Parathyroid adenoma (tissue), 2 donors: Measurements from ENCODE around the gene PNCK.

Experiments
- H2AFZ ChIP-seq: fragments of 300-600 bp; sonication (generic); one replicate; pipeline ENCODE4 v1.7.0; 2017; ENCODE audit warnings: antibody characterized with exemption, mild to moderate bottlenecking
- H3K27ac ChIP-seq: fragments of 300-600 bp; sonication (generic); one replicate; pipeline ENCODE4 v1.7.0; 2017
- H3K27me3 ChIP-seq: fragments of 300-600 bp; sonication (generic); one replicate; pipeline ENCODE4 v1.7.0; 2017; ENCODE audit warnings: low read length; ENCODE audit not compliant: control insufficient read depth, insufficient read depth
- H3K36me3 ChIP-seq: fragments of 300-600 bp; sonication (generic); one replicate; pipeline ENCODE4 v1.7.0; 2017; ENCODE audit warnings: low read length; ENCODE audit not compliant: control insufficient read depth, insufficient read depth
- H3K4me1 ChIP-seq: fragments of 300-600 bp; sonication (generic); one replicate; pipeline ENCODE4 v1.7.0; 2017; ENCODE audit warnings: control low read depth
- H3K4me2 ChIP-seq: fragments of 300-600 bp; sonication (generic); one replicate; pipeline ENCODE4 v1.7.0; 2017; ENCODE audit warnings: low read length
- H3K4me3 ChIP-seq: fragments of 300-600 bp; sonication (generic); one replicate; pipeline ENCODE4 v1.7.0; 2017; ENCODE audit warnings: low read depth, low read length
- H3K79me2 ChIP-seq: fragments of 300-600 bp; sonication (generic); one replicate; pipeline ENCODE4 v1.7.0; 2017; ENCODE audit warnings: control low read depth
- H3K9ac ChIP-seq: fragments of 300-600 bp; sonication (generic); one replicate; pipeline ENCODE4 v1.7.0; 2017; ENCODE audit warnings: mild to moderate bottlenecking
- H3K9me3 ChIP-seq: fragments of 300-600 bp; sonication (generic); one replicate; pipeline ENCODE4 v1.7.0; 2017; ENCODE audit warnings: low read length; ENCODE audit not compliant: control insufficient read depth
- CTCF ChIP-seq: fragments of 300-600 bp; sonication (generic); IDR thresholded peaks from one replicate; pipeline ENCODE4 v1.7.0; 2017; ENCODE audit warnings: antibody characterized with exemption, mild to moderate bottlenecking
- donor health status: primary hyperparathyroidism.

Gene PNCK

GRCh38 chrX:153717445-153717844 lies 43.8 kb upstream of the PNCK start:
- no peaks in the 10 kb centered on the region for H3K27me3 ChIP-seq
- peaks cover 11% of the 10 kb centered on the region for H3K79me2 ChIP-seq
- no peak overlapping the region for H3K9ac ChIP-seq
- H2AFZ ChIP-seq: no peak overlapping the region
- no peak for TF ChIP-seq CTCF
- no peak overlapping the region for H3K4me3 ChIP-seq
- no peaks in the 10 kb centered on the region for H3K9me3 ChIP-seq
- H3K36me3 ChIP-seq: no peaks in the 10 kb centered on the region
- H3K27ac ChIP-seq: no peak overlapping the region
- H3K4me1 ChIP-seq: no peaks in the 10 kb centered on the region
- H3K4me2 ChIP-seq: no peak overlapping the region

- Histone ChIP-seq H3K79me2 (no peaks in the 10 kb centered on the region), H3K9me3 (no peaks in the 10 kb centered on the region), H3K4me2 (no peak overlapping the region), H2AFZ (no peak overlapping the region), H3K27ac (no peak overlapping the region), H3K27me3 (no peaks in the 10 kb centered on the region), H3K36me3 (no peaks in the 10 kb centered on the region), H3K4me1 (no peaks in the 10 kb centered on the region), H3K9ac (no peak overlapping the region), H3K4me3 (no peak overlapping the region)
- TF ChIP-seq CTCF: no peak
Measured at GRCh38 chrX:153714256-153714655, 40.6 kb upstream of the PNCK start.

DNA sequence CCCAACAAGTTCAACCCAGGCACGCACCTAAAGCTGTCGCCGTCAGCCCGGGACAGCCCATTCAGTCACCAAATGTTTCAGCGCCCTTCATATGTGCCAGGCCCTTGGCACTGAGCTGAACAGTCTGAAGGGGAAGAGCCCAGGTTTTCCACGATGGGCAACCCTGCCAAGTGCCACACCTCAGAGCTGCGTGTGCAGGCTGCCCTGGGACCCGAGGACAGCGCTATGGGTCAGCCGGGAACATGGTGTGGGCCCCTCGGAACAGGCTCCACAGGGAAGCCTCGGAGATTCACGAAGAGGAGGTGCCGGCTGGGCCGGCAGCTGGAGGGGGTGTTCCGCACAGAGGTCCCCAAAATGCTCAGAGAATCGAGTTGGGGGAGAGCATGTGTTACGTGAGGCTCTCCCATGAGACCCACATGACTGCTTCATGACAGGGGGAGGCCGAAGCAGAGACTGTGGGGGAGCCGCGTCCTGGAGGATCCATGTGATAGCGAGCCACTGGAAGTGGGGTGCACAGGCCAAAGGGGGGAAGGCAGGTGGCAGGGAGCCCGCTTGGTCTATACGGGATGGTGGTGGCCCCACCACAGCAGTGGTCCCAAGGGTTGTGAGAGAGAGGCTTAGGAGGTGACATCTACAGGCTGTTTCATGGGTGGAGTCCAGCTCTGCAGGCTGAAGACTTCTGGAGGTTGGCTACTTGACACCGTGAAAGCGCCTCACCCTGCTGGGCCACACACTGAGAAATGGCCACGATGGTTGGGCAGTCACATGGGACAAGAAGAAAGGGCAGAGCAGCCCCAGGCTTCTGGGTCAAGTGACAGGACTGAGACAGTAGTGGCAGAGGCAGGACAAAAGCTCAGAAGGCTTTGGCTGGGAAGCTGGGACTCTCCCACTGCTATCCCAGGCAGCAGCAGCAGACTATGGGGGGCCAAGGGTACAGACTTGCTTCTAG lies 36.4 kb upstream of the PNCK start:
- Histone ChIP-seq H3K27me3 (no peaks in the 10 kb centered on the region), H3K27ac (no peak overlapping the region), H3K4me3 (no peak overlapping the region), H3K4me1 (no peaks in the 10 kb centered on the region), H3K36me3 (no peaks in the 10 kb centered on the region), H3K79me2 (no peaks in the 10 kb centered on the region), H3K9ac (no peak overlapping the region), H3K9me3 (no peaks in the 10 kb centered on the region), H3K4me2 (no peak overlapping the region), H2AFZ (no peak overlapping the region)
- TF ChIP-seq CTCF: no peak

DNA sequence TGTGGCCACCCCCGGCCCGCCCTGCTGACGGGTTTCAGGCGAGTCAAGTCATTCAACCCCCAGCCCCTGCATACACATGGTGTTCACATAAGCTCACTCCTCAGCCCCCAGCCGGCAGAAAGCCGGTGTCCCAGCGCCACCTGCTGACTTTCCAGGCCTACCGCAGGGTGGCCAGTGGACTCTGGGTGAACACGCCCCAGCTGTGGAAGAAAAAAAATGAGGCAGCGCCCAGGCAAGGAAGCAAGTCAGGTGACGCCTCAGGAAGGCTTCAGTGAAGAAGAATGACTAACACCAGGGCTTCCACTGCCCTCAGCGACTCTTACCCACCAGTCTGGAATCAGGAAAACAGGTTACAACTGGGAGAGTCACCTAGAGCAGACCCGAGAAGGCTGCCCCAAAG lies 34.8 kb upstream of the PNCK start:
- peak; percentile 49 for TF ChIP-seq CTCF
- H3K4me3 ChIP-seq: no peak overlapping the region
- H3K9ac ChIP-seq: no peak overlapping the region
- no peak overlapping the region for H2AFZ ChIP-seq
- H3K27me3 ChIP-seq: no peaks in the 10 kb centered on the region
- H3K27ac ChIP-seq: no peak overlapping the region
- no peak overlapping the region for H3K4me2 ChIP-seq
- H3K4me1 ChIP-seq: no peaks in the 10 kb centered on the region
- H3K79me2 ChIP-seq: no peaks in the 10 kb centered on the region
- H3K36me3 ChIP-seq: no peaks in the 10 kb centered on the region
- H3K9me3 ChIP-seq: no peaks in the 10 kb centered on the region

GRCh38 chrX:153707406-153707805 lies 33.8 kb upstream of the PNCK start:
- Histone ChIP-seq H3K27ac (no peak overlapping the region), H3K36me3 (no peaks in the 10 kb centered on the region), H3K9ac (no peak overlapping the region), H3K4me2 (no peak overlapping the region), H3K4me3 (no peak overlapping the region), H3K27me3 (no peaks in the 10 kb centered on the region), H3K79me2 (no peaks in the 10 kb centered on the region), H2AFZ (no peak overlapping the region), H3K4me1 (no peaks in the 10 kb centered on the region), H3K9me3 (no peaks in the 10 kb centered on the region)
- TF ChIP-seq CTCF: no peak
